Adrenal gland (tissue), 19 donors: ENCODE data around the gene CDK1. TPM values are rescaled to one million over a fixed set of nuclear protein-coding genes. Genes with fewer than 3 reads are reported as not detected.

Source experiments
- DNase-seq, 7 donors: peaks; one replicate each; pipeline ENCODE4 v3.0.0-alpha.2; 2019 to 2020
- H3K27ac ChIP-seq, 5 donors: fragments of 200-600 bp; sonication (generic) in 4 of 5; 1 replicate in 3 of 5; 2 replicates in 2 of 5; pipeline versions ENCODE4 v1.5.1 to v1.8.0; 2016 to 2020; ENCODE audit warnings: mild to moderate bottlenecking in 1 of 5
- H3K27me3 ChIP-seq: fragments of 200-600 bp; 2 replicates; pipeline ENCODE4 v1.8.0; 2021
- H3K36me3 ChIP-seq, 2 donors: fragments of 200-600 bp; replicated peaks in 1 of 2; 1 replicate in 1 of 2; 2 replicates in 1 of 2; pipeline versions ENCODE4 v1.5.1 to v1.8.0; 2018 to 2022
- H3K4me1 ChIP-seq, 2 donors: fragments of 200-600 bp; replicated peaks in 1 of 2; 1 replicate in 1 of 2; 2 replicates in 1 of 2; pipeline versions ENCODE4 v1.5.1 to v1.8.0; 2018 to 2021
- H3K4me3 ChIP-seq, 4 donors: fragments of 200-600 bp; sonication (generic) in 3 of 4; one replicate each; pipeline ENCODE4 v1.5.1; 2016 to 2018
- H3K9me3 ChIP-seq, 3 donors: fragments of 200-600 bp; sonication (generic) in 1 of 3; replicated peaks in 1 of 3; 1 replicate in 2 of 3; 2 replicates in 1 of 3; pipeline versions ENCODE4 v1.5.1 to v1.8.0; 2016 to 2021
- POLR2A ChIP-seq, 2 donors: fragments of 450-650 bp; IDR thresholded peaks; one replicate each; pipeline ENCODE4 v1.6.1; 2017; ENCODE audit warnings: antibody characterized with exemption in 2 of 2, mild to moderate bottlenecking in 2 of 2, moderate library complexity in 1 of 2
- WGBS, 4 donors: extraction: QIAGEN DNeasy Blood & Tissue Kit in 2 of 4; methylation state at CpG; one replicate each; pipeline versions ENCODE4 v1.1.5 to v1.1.7; 2013 to 2017; 5-methylcytosine and 5-hydroxymethylcytosine counted together
- intact Hi-C, 2 donors: fragments of 100-400 bp; cut with DNase I; formaldehyde crosslinking; loops; one replicate each; pipeline versions ENCODE4 v1.14.1 to v1.15.0; 2022 to 2023
- long read RNA-seq, 10 donors: library from polyadenylated mRNA in 3 of 10; unstranded in 2 of 10; stranded (forward) in 1 of 10; transcript quantifications; one replicate each; pipeline ENCODE4 v2.0.0 and lab custom pipeline, GENCODE V29; 2021 to 2026
- polyA plus RNA-seq, 3 donors: library from polyadenylated mRNA; stranded (reverse); fragments of 200-250 nt in 2 of 3; fragments of 350-450 nt in 1 of 3; fragmentation: Illumina TruSeq in 1 of 3; extraction: RNeasy Lipid Tissue Mini Kit (QIAGEN cat#74804) in 1 of 3; gene quantifications; one replicate each; pipeline ENCODE4 v1.2.3, GENCODE V29; 2013 to 2014
- total RNA-seq, 9 donors: library from RNA; depleted of rRNA in 4 of 9; stranded (reverse); fragments of >200 nt in 4 of 9; fragments of 120-200 nt in 1 of 9; fragmentation: NEBNext Ultra II Directional in 1 of 9; extraction: Animal tissue kit (Norgen Biotek cat#: 25700) in 1 of 9; gene quantifications; one replicate each; pipeline versions ENCODE4 v1.1.0 to v1.2.4, GENCODE V29; 2013 to 2023
- TF ChIP-seq, protein P1 (sequence below), 6 experiments: fragments of 450-650 bp in 4 of 6; fragments of 200-600 bp in 2 of 6; sonication (generic) in 1 of 6; IDR thresholded peaks; 1 replicate in 5 of 6; 2 replicates in 1 of 6; pipeline versions ENCODE4 v1.5.1 to v1.8.0; 2016 to 2021; ENCODE audit warnings: antibody characterized with exemption in 6 of 6, mild to moderate bottlenecking in 2 of 6, moderate library complexity in 1 of 6
- donor health status: healthy with polysubstance abuse.
- donor health status: Bipolar disorder and iron deficiency.
- donor health status: DM: yes; HTN: yes; CAD: no.
- donor health status: DM: no; HTN: no; CAD: no.
- donor health status: DM: no; HTN: no; CAD: no.
- donor health status: DM: yes; HTN: yes; CAD: no.

Gene CDK1
- total RNA-seq (10 to 100 TPM in 1 of 9 donors, 1 to 10 TPM in 8; 1.1 to 44.3 (median 2.6) TPM), polyA plus RNA-seq (1 to 10 TPM; 1.1 to 4.3 (median 1.5) TPM)
- long read RNA-seq, donor 1, transcript CDK1-203 (8 exons, 1,913 nt), result major isoform, 15 of 36 reads
- long read RNA-seq, donor 1, partial matches to known transcripts, result 21 of 36 reads
- long read RNA-seq, donor 1, other reads (novel, unspliced or antisense), result 0 of 36 reads
- long read RNA-seq, donor 2, transcript CDK1-203 (8 exons, 1,913 nt), result major isoform, 6 of 12 reads
- long read RNA-seq, donor 2, partial matches to known transcripts, result 6 of 12 reads
- long read RNA-seq, donor 2, other reads (novel, unspliced or antisense), result 0 of 12 reads
- long read RNA-seq, donor 3, partial matches to known transcripts, result 5 of 9 reads
- long read RNA-seq, donor 3, other reads (novel, unspliced or antisense), result 0 of 9 reads
- long read RNA-seq, donor 4, partial matches to known transcripts, result 0 of 1 reads
- long read RNA-seq, donor 4, other reads (novel, unspliced or antisense), result 0 of 1 reads
- long read RNA-seq, donor 5, partial matches to known transcripts, result 0 of 4 reads
- long read RNA-seq, donor 5, other reads (novel, unspliced or antisense), result 1 of 4 reads
- long read RNA-seq, donor 6, result 0 reads
- long read RNA-seq, donor 7, transcript CDK1-203 (8 exons, 1,913 nt), result major isoform, 8 of 19 reads
- long read RNA-seq, donor 7, partial matches to known transcripts, result 11 of 19 reads
- long read RNA-seq, donor 7, other reads (novel, unspliced or antisense), result 0 of 19 reads
- long read RNA-seq, donor 8, transcript CDK1-203 (8 exons, 1,913 nt), result major isoform, 26 of 98 reads
- long read RNA-seq, donor 8, partial matches to known transcripts, result 65 of 98 reads
- long read RNA-seq, donor 8, other reads (novel, unspliced or antisense), result 6 of 98 reads
- long read RNA-seq, donor 9, transcript CDK1-203 (8 exons, 1,913 nt), result major isoform, 12 of 22 reads
- long read RNA-seq, donor 9, partial matches to known transcripts, result 9 of 22 reads
- long read RNA-seq, donor 9, other reads (novel, unspliced or antisense), result 0 of 22 reads
- long read RNA-seq, donor 10, transcript CDK1-203 (8 exons, 1,913 nt), result major isoform, 9 of 23 reads
- long read RNA-seq, donor 10, partial matches to known transcripts, result 14 of 23 reads
- long read RNA-seq, donor 10, other reads (novel, unspliced or antisense), result 0 of 23 reads

DNA sequence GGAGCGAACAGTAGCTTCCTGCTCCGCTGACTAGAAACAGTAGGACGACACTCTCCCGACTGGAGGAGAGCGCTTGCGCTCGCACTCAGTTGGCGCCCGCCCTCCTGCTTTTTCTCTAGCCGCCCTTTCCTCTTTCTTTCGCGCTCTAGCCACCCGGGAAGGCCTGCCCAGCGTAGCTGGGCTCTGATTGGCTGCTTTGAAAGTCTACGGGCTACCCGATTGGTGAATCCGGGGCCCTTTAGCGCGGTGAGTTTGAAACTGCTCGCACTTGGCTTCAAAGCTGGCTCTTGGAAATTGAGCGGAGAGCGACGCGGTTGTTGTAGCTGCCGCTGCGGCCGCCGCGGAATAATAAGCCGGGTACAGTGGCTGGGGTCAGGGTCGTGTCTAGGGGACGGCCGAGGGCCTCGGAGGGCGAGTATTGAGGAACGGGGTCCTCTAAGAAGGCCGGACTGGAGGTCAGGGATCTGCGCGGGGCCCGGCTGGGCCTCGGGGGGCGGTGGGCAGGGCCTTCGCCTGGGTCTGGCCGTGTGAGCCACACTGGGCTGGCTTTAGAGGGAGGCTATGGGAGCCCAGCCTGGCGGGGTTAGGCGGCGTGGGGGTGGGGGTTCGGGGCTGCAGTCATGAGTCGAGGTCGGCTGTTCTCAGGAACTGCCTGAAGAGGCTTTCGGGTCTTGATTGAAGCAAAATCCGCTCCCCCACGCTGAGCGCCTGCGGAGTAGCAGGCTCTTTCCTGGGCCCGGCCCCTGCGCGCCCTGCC is at the start of gene CDK1:
Gene CDK1, plus strand, starts transcription at position 265 of the 757 bp plus-strand sequence. CDS start 1,688 bp downstream, outside the sequence.
- no peak within 1 kb of the TSS for H3K27ac ChIP-seq
- intact Hi-C loops, result no loop called here
- peak within 1 kb of the TSS in 3 of 4 donors; percentile 5 to 74 (median 7) for H3K4me3 ChIP-seq
- TF ChIP-seq, protein P1, sequence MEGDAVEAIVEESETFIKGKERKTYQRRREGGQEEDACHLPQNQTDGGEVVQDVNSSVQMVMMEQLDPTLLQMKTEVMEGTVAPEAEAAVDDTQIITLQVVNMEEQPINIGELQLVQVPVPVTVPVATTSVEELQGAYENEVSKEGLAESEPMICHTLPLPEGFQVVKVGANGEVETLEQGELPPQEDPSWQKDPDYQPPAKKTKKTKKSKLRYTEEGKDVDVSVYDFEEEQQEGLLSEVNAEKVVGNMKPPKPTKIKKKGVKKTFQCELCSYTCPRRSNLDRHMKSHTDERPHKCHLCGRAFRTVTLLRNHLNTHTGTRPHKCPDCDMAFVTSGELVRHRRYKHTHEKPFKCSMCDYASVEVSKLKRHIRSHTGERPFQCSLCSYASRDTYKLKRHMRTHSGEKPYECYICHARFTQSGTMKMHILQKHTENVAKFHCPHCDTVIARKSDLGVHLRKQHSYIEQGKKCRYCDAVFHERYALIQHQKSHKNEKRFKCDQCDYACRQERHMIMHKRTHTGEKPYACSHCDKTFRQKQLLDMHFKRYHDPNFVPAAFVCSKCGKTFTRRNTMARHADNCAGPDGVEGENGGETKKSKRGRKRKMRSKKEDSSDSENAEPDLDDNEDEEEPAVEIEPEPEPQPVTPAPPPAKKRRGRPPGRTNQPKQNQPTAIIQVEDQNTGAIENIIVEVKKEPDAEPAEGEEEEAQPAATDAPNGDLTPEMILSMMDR (IDR thresholded peaks at IDR 0.05), result no peak
- no peak for TF ChIP-seq POLR2A (IDR thresholded peaks at IDR 0.05)
- peak; percentile 96 to 98 (median 97) for DNase-seq
- H3K9me3 ChIP-seq, result no peaks in the 10 kb centered on the region
- H3K36me3 ChIP-seq, result no peaks in the 10 kb centered on the region
- no peaks in the 10 kb centered on the region for H3K27me3 ChIP-seq
- peaks cover 4 to 8% of the 10 kb centered on the region in 2 donors for H3K4me1 ChIP-seq
- WGBS, 4 donors, result 0 to 1% (median 0%) methylated on average over 21 to 58 of the region's 58 CpGs

DNA sequence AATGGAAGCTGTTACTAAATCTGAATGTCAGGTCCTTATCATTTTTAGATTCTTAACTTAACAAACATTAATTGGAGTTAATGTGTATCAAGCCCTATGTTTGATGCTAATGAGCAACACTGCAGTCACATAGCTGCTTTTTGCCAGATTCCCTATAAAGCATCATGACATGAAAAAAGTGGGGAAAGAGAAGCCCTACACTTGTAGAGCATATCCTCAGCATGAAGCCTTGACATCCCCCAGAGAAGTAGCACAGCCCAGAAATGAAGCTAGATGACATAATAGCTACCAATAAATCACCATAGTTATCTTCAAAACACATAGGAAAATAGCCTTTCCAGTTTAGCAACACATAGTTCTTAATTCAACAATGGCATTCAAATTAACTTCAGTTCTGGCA is 49.2 kb upstream of the CDK1 start:
- Histone ChIP-seq H3K36me3 (no peaks in the 10 kb centered on the region), H3K27ac (no peak overlapping the region), H3K4me1 (peaks cover 7 to 16% of the 10 kb centered on the region in 2 donors), H3K4me3 (no peak overlapping the region), H3K27me3 (peaks cover 21% of the 10 kb centered on the region), H3K9me3 (no peaks in the 10 kb centered on the region)
- TF ChIP-seq, protein P1 (IDR thresholded peaks at IDR 0.05), result no peak
- TF ChIP-seq POLR2A (IDR thresholded peaks at IDR 0.05), result no peak
- DNase-seq, result no peak
- intact Hi-C loops, result no loop called here

GRCh38 chr10:60731134-60731885 is 47.0 kb upstream of the CDK1 start:
- intact Hi-C loops, result no loop called here
- DNase-seq, result no peak
- TF ChIP-seq POLR2A (IDR thresholded peaks at IDR 0.05), result no peak
- TF ChIP-seq, protein P1 (IDR thresholded peaks at IDR 0.05), result no peak
- Histone ChIP-seq H3K27ac (no peak overlapping the region), H3K4me1 (peaks cover 7 to 16% of the 10 kb centered on the region in 2 donors), H3K9me3 (no peaks in the 10 kb centered on the region), H3K36me3 (no peaks in the 10 kb centered on the region), H3K4me3 (no peak overlapping the region), H3K27me3 (peaks cover 32% of the 10 kb centered on the region)
- WGBS, 4 donors, result 59 to 76% (median 69%) methylated on average over 3 of the region's 3 CpGs
